GM12872 (cell line): ENCODE results near the gene PTPRD.

Source experiments
- TF ChIP-seq, protein P1 (sequence below): IDR thresholded peaks from 3 replicates; pipeline ENCODE4 v1.5.1; 2011; ENCODE audit warnings: low read depth, mild to moderate bottlenecking, low read length, moderate library complexity; ENCODE audit not compliant: insufficient read depth

PTPRD gene

DNA sequence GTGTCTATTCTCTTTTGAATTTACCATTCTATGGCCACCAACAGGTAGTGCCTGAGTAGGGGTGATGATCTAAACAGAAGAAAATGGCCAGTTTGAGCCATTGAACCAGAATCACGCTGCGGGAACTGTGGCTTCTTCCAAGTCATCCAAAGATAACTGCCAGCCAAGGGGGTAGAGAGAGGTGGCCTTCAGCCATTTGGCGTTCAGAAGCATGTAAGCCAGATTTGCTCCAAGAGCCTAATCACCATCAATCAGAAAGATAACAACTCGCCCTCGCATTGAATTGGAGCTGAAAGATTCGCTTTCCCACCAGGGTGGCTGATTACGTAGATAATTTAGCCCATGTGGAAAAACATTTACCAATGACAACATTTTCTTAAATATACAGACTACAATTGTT, 1510.5 kb downstream of the PTPRD start:
- TF ChIP-seq, protein P1, sequence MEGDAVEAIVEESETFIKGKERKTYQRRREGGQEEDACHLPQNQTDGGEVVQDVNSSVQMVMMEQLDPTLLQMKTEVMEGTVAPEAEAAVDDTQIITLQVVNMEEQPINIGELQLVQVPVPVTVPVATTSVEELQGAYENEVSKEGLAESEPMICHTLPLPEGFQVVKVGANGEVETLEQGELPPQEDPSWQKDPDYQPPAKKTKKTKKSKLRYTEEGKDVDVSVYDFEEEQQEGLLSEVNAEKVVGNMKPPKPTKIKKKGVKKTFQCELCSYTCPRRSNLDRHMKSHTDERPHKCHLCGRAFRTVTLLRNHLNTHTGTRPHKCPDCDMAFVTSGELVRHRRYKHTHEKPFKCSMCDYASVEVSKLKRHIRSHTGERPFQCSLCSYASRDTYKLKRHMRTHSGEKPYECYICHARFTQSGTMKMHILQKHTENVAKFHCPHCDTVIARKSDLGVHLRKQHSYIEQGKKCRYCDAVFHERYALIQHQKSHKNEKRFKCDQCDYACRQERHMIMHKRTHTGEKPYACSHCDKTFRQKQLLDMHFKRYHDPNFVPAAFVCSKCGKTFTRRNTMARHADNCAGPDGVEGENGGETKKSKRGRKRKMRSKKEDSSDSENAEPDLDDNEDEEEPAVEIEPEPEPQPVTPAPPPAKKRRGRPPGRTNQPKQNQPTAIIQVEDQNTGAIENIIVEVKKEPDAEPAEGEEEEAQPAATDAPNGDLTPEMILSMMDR = no peak

DNA sequence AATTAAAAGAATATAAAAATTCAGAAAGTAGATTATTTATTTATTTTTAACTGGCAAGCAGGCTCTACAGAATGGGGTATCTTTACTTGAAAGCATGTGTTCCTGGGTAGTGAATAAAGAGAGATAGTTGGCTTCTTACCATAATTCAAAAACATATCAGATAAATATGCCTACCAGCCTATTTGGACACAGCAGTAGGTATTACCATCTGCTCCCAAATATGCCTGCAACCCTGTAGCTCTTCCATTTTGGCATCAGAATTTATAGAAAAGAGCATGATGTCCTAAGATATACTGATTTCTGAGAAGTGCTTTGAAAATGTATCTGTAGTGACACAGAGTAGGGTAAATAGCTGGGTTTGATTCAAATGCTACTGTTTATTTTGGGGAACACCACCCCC, 1512.7 kb downstream of the PTPRD start:
- TF ChIP-seq, protein P1 = no peak

DNA sequence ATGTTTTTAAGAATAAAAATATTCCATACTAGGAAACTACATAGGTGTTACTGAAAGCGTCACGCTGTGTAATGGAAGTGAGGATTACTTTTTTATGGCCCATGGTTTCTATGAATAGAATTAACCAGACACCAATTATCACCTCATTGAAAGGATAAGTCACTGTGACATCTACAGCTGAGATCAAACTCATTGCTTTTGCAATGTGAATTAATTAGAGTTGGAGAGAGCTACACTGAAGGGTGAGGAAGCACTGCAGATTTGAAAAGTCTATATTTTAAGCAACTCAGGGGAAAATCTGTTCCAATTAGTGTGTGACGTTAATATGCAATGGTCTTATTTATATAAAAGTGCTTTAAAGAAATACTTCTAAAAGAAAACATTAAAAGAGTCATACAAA, 1513.2 kb downstream of the PTPRD start:
- TF ChIP-seq, protein P1 = no peak

DNA sequence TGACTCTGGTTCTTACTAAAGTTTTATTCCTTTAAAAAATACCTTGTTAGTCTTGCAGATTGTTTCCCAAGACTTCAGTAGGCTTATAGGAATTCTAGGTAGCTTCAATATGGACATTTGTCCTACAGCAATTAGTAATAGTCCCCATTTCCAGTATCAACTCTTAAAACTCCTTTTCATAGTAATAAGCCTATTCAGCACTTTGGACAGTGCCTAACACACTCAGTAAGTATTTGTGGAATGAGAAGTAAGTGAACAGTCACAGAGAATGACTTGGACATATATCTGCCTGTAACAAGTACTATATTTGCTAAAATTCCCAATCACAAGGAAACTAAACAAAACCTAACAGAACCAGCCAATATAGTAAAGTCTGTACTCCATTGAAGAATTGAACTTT, 1521.4 kb downstream of the PTPRD start:
- TF ChIP-seq, protein P1 = no peak

DNA sequence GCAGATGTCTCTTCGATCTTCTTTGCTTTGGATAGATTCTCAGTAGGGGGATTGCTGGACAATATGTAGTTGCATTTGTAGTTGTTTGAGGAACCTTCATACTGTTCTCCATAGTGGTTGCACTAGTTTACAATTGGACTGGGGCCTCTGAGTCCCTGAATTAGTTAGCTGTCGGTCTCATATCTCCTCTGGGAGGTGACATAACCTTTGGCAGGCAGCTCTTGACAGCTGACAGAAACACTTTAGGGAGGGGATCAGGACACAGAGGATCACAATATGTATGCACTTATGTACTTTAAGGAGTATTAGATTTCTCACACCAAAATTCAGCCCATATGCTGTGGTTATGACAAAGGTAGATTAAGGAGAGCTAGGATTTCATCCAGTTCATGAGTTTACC, 1533.3 kb downstream of the PTPRD start:
- TF ChIP-seq, protein P1 = no peak

DNA sequence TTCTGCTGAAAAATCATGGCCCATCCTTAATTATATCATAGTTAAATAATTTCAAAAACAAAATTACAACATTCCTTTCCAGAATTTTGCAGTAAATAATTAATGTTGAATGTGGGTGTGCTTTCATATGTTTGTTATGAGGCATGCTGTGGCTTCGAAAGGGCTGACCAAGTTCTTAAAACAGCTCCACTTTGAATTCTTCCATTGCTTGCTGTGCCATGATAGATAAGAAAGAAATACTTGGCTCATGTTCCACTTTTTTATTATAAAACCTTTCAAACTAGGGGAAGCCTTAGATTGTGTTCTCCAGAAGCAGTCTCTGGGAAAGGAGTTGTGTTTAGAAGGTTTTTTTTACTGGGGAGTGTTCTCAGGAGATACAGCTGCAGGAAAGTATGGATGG, 1534.5 kb downstream of the PTPRD start:
- TF ChIP-seq, protein P1 = no peak

DNA sequence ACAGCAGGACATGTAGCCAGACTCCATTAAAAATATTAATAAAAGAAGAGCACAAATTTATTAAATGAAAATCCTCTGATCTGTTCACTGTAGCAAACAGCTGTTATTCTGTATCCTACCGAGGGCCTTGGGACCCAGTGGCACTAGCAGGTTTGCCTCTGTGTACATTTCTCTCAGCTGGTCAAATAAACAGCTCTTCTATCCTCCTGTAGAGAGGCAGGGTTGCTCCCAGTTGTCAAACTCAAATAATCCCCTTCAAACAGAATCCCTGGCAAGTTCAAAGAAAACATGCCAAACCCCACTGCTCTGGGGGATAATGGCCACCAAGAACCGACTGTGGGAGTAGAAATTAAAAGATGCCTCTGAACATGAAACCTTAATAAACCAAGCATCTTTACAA, 1551.2 kb downstream of the PTPRD start:
- TF ChIP-seq, protein P1 = no peak
